ENCODE measurements around the gene MLLT6.
A peak's percentile ranks its signal among the peaks of the same experiment; 100 is the strongest.

Gene MLLT6

DNA sequence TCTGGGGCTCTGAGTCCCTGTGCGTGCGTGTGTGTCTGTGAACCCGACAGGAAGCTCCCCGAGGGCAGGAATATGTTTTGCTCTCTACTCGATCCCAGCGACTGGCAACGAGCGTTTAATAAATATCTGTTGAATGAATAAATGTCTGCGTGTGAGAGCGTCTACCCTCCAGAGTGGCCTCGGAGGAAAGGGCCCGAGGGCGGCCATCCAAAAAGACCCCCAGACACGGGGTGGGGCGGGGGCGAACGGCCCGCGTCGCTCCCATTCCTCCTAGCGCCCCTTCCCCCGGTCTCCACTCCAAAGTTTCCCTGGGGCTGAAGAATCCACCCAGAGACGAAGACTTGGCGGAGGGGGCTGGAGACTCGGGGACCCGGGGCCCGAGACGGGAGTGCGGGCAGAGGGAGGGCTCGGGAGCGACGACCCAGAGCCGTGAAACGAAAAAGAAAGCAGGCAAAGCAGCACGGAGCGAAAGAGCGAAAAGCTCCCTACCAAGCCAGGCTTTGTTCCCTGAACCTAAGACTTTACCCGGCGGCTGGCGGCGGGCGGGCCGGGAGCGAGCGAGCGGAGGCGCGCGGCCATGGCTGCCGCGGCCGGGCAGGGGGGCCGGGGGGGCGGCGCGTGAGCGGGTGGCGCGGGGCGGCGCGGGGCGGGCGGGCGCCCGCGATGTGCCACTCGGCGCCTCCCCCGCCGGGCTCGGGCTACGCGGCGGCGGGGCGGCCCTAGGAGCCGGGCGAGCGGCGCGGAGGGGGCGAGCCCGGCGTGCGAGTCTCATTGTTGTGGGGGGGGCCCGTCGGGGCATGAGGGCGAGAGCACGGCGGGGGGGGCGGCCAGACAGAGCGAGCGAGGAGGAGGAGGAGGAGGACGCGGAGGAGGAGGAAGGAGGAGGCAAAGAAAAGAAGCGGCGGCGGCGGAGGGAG lies at the start of gene MLLT6:
MLLT6 (plus strand) TSS at position 668 of the 917 bp plus-strand sequence. CDS start 360 bp downstream, outside the sequence.
- peak; percentile 87 for DNase-seq (ENCODE audit: low spot score)

DNA sequence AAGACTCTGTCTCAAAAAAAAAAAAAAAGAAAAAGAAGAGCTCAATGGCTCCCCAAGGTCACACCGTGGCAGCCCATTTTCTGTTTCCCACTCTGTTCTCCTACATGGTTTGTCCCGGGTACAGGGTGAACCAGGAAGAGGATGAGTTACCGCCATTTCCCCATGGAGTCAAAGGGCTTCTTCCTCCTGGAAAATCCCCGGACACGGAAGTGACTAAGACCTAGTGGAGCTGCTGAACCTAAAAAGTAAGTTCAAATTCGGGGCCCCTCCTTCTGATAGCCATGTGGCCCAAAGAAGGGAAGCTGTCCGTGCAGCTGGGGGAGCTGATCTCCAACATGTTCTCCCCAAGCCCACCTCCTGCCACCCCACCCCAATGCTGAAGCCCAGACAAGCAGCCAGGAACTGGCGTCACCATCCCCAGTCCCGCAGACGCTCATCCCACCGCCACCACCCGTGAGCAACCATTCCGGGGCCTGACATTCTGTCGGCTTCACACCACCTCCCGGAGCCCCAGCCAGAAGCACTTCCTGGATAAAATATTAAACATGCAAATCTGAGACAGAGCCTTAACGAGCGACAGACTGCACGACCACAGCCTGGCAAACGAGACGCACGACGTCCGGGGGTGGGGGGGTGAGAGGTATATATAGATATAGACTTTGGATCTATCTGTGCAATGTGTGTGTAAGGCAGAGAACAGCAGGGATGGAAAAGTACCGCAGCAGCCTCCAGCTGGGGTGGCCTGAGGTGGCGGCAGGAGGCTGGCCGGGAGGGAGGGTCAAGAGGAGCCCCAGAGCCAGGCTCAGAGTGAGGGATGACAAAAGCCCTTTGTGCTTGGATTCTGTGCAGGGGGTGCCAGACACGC lies 47.9 kb upstream of the MLLT6 start:
- no peak for DNase-seq (ENCODE audit: low spot score)

DNA sequence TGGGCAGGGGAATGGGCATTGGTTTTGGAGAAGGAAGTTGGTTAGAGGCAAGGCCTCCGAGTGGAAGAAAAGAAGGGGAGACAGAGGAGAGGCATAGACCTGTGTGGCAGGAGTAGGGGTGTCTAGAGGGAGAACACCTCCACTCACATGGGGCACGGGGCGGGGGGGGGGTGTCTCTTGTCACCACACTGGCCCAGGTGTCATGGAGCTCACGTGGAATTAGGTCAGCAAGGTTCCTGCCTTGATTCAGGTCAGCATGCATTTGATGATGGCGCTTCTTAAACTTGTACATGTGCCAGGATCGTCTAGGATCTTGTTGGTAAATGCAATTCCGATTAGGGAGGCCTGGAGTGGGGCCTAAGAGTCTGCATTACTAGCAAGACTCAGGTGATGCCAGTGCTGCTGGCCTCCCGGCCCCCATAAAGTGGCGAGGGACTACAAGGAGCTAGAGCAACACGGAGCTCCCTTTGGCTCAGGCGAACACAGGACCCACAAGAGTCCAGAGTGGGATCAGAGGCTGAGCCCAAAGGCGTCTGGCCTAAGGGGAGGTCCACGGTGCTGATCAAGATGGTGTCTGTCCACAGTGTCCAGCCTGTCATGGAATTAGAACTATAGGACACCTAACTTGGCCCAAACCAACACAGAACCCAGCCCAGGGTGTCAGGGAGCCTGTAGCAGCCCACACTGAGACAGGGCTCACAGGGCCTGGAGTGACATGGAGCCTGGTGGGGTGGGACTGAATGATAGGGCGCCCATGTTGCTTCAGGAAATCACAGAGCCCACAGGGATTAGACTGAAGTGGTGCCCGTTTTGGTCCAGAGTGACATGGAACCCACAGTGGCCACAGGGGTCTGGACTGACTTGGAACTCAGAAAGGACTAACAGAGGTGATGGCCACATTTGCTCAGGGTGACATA lies 47.0 kb upstream of the MLLT6 start:
- no peak for DNase-seq (ENCODE audit: low spot score)

DNA sequence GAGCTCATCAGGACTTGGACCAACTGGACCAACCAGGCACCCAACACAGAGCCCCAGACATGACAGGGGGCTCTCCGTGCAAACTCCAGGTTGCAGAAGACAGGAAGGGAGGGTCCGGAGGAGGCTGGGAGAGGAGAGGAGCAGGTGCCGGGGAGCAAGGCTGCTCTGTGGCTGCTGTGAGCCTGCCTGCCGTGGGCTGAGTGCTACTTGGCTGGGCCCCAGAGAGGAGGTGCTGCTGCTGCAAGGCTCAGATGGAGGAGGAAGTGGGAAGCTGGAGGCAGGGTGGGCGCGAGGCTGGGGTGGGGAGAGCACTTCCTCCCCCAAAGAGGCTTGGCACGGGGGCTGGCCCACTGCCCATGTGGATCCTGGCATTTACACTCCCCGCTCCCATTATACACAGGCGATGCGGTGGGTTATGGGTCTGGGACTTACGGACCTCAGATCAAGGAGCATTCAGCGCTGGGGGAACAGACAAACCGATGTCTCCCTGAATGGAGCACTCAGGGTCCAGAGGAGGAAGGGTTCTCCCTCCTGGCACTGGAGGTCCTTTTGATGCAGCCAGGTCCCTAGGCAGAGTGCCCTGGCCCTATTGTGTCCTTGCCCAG lies 46.2 kb upstream of the MLLT6 start:
- no peak for DNase-seq (ENCODE audit: low spot score)

DNA sequence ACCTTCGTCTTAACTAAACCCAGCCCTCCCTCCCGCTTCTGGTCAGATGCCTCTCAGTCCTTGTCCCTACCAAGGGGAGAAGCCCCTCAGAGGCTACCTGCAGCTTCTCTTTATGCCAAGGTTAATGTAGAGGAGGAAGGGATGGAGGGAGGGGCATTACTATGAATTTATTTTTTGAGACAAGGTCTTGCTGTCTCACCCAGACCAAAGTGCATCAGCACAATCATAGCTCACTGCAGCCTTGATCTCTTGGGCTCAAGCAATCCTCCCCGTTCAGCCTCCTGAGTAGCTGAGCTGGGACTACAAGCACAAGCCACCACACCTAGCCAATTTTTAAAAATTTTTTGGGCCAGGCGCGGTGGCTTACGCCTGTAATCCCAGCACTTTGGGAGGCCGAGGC lies 45.7 kb upstream of the MLLT6 start:
- DNase-seq (ENCODE audit: low spot score), result no peak

DNA sequence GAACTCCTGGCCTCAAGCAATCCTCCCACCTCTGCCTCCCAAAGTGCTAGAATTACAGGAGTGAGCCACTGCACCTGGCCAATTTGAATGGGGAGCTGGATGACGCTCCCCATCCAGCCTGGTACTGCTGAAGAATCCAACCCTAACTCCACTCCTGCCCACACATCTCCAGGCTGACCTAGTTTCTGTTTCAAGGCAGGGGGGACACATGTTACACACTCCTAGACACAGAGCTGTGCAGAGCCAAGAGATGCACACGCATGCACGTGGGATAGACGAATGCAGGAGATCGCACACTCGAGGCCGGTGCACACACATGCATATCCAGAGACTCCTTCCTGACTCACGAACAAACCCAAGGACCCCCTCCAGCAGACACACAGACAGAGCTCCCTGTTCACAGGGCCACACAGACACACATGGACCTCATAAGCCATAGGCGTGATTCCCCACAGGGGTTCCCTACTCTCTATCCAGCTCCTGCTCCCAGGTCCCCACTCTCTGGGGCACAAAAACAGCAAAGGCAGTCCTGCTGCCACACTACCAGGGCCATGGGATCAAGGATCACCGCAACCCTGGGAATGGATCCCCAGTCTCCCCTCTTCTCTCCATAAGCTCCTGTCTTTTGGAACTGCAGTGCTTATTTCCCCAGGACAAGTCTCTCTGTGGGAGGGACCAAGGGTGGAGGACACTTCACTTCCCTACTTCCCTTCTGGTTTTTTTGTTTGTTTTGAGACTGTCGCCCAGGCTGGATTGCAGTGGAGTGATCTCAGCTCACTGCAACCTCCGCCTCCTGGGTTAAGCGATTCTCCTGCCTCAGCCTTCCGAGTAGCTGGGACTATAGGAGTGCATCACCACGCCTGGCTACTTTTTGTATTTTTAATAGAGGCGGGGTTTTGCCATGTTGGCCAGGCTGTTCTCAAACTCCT lies 44.7 kb upstream of the MLLT6 start:
- DNase-seq (ENCODE audit: low spot score), result no peak

DNA sequence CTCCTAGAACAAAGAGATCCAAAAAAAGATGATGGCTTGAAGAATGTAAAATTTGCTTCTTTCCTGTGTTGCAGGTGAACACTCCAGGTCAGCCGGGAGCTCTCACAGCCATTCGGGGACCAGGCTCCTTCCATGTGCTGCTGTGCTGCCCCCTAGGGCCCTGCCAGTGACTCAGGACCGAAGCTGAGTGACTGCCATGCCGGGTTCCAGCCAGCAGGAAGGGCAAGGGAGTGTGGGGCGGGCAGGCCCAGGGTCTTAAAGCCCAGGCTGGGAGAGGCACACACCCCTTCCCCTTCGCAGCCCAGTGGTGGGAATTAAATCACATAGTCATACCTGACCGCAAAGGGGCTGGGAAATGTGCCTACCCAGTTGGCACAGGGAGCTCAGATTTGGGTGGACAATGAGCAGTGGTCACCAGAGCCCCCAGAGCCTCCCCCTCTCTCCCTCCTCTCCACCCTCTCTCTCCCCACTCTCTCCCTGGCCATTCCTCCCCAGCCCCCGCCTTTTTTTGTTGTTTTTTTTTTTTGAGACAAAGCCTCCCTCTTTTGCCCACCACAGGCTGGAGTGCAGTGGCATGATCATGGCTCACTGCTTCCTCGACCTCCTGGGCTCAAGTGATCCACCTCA lies 41.8 kb upstream of the MLLT6 start:
- peak; percentile 52 for DNase-seq (ENCODE audit: low spot score)

DNA sequence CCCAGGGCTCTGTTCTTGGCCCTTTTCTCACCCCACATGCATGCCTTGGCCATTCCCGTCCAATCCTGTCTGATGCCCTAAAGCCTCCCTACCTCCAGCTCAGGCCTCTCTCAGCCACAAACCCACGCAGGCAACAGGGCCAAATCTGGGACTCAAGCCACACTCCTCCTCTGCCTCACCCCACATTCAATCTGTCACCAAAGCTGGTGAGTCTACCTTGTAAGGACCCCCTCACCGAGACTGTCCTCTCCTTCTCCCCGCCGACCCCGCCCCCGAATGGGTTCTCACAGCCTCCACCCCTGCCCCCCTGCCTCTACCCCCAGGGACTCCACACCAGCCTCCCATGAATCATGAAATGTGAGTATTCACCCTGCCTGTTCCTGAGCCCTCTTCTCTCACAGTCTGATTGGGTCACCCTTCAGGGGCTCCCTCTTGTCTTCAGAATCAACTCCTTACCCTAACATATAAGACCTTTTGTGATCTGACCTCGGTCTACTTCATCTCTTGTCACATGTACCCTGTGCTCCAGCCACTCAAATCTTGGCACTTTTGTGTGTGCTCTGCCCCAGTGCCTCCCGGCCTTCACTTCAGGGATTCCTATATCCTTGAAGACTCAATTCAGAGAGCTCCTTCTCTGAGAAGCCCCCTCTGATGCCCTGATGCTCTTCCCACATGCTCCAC lies 41.0 kb upstream of the MLLT6 start:
- DNase-seq (ENCODE audit: low spot score), result no peak

DNA sequence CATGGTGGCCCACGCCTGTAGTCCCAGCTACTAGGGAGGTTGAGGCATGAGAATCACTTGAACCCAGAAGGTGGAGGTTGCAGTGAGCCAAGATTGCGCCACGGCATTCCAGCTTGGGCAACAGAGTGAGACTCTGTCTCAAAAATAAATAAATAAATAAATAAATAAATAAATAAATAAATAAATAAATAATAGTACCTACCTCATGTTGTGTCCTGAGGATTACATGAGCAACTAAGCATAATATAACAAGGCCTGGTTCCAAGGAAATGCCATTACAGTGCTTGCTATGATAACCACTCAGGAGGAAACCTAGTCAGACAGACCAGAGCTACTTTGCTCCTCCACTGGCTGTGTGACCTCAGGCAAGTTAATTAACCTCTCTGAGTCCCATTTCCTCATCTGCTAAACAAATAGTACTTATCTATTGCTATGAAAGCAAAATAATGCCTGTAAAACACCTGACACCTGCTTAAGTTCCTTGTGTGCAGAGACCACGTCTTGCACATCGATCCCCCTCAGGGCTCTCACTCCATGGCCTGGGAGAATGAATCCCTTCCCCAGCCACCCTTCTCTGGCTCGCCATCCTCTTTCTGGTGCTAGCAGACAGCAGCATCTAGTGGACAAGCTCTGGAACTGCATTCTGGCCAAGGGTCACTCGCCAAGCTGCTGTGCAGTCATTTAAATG lies 37.8 kb upstream of the MLLT6 start:
- peak; percentile 86 for DNase-seq (ENCODE audit: low spot score)

DNA sequence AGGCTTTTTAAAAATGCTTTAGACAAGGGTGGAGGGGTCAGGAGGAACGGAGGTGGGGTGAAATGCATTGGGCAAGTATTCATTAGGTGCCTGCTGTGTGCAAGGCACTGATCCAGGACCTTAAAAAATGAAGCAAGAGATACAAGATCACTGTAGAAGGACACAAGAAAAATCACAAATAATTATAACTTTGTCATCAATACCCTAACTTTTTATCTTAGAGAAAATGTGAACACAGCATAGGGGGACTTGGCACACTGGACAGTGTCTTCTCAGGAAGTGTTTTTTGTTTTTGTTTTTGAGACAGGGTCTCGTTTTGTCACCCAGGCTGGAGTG lies 37.3 kb upstream of the MLLT6 start:
- no peak for DNase-seq (ENCODE audit: low spot score)

DNA sequence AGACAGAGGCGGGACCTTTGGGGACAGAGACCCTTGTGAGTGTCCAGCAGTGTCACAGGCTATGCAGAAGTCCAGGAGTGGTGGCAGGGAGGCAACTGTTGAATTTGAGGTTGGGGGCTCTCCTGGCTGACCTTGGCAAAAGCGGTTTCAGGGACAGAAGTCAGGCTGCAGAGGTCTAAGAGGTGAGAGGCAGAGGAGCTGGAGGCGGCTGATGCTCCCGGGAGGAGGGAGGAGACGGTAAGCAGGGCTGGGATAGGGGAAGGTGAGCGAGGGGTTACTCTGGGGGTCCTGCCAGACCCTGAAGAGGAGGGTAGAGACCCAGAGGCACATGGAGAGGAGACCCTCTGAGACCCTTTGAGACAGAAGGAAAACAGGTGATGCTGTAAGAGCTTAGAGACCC lies 35.6 kb upstream of the MLLT6 start:
- no peak for DNase-seq (ENCODE audit: low spot score)

DNA sequence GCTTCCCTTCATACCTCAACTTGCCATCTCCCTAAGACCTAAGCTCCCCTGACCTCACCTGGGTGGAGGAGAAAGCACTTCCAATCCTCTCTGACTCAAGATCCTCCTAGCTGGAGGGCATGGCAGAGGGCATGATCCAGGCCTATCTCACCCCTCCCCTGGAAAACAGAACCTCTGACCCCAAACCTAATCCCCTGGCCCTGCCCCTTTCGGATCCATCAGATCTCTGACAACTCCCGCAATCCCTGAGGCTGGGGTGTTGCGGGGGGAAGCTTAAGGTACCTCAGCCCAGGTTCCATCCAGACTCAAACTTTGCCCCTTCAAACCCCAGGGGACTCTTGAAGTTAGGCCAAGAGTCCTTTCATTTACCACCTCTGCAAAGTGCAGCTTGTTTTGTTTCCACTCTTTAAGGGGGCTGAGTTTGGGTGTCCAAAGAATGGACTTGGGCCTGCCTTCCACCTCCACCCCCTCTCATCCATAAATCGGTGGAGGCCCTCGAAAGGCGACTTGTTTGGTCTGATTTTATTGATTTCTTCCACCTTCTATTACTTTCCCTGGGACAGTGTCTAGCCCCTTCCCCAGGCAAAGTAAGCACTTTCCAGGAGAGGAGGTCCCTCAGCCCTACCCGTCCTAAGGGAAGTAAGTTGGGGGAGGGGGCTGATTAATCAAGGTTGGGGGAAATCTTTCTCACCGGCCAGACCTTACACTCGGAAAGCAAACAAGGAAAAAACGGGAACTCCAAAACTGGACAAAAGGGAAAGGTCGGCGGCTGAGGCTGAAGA lies 32.9 kb upstream of the MLLT6 start:
- DNase-seq (ENCODE audit: low spot score), result no peak

DNA sequence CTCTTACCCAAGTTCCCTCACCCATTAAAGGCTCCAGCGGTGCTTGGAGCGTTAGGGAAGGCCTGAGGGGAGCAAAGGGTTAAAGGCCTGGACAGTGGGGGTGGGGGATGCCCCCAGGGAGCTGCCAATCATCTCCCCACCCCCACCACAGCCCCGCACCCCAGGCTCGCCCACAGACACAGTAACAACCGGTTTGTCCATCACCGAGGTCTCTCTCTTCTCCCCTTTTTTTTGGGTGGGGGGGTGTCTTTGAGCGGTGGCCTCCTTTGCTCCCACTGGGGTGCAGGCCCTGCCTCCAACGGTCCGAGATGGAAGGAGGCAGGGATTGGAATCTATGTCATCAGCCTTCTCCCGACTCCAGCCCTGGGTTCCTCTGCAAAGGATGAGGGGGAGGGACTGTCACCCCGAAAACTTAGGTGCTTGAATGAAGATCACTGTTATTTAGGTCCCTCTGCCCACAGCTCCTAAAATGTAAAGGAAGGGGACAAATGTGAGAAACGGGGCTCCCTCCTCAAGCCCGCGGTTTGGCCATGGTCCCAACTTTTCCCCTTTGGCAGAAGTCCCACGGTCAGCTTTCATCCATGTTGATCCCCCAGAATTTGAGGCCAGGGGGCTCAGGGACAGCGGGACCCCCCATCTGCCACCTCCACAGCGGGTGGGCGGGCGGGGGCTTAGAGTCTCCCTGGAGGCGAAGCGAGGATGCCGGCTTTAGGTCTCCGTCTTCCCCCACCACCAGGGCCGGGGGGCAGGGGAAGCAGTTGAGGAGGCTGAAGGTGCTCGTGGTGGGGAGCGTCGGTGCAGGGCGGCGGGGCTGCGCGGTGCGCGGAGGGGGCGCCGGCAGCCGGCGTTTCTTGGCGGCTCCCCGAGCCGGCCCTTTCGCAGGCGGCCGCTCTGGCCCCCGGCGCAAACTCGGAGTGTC lies 32.0 kb upstream of the MLLT6 start:
- no peak for DNase-seq (ENCODE audit: low spot score)

DNA sequence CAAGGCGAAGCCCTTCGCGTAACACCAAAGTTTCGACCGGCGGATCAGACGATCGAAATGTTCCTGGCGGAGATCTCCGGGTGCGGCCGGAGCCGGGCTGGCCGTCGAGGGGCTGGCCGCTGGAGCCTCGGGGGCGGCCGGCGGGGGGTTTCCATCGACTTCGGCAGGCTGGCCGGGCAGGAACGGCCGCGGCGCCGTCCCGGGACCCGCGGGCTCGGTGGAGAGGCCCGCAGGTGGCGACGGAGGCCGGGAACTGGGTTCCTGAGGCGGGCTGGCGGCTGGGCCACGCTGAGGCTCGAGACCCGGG lies 31.4 kb upstream of the MLLT6 start:
- no peak for DNase-seq (ENCODE audit: low spot score)

DNA sequence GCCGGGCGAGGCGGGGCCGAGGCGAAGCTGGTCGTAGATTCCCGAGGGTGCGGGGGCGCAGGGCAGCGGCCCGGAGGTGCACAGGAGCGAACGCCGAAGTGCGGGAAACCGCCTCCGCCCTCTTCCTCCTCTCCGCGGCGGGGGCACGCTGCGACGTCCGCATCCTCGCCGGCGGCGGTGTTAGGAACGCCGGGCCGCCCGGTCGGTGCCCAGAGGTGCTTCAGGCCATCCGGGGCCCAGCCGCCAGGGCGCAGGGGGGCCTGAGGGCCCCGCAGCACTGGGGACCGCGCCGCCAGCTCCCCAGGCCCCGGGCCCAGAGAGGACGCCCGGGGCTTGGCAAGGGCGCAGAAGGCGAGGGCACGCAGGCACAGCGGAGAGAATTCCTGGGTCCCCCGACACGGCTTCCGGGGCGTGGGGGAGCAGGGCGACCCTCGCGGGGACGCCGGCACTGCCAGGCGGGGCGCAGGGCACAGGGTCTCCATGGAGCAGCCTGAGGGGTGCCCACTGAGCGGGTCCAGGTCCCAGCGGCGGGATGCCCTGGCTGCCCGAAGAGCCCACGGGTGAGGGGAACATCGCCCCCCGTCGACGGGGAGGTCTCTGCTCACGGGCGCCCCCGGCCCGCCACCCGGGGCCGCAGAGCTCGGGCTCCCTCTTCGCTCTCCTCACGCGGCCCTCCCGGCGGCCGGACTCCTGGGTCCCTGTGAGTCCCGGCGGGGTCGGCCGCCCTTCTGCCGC lies 30.9 kb upstream of the MLLT6 start:
- no peak for DNase-seq (ENCODE audit: low spot score)
